ENCODE measurements around the gene DDX43.
"Not testable (repeated sequence)": the region's sequence is repeated elsewhere in the genome, so short reads cannot be mapped to it uniquely, and the experiment has no call there.

The DDX43 gene

GRCh38 chr6:73391675-73392074 is 3.0 kb upstream of the DDX43 start:
- TF ChIP-seq POLR2A (IDR thresholded peaks at IDR 0.05; ENCODE audit: extremely low read depth, insufficient read length) (no peak), CTCF (IDR thresholded peaks at IDR 0.05; ENCODE audit: low read depth, low read length) (no peak), MYC (IDR thresholded peaks at IDR 0.05; ENCODE audit: low read depth, low read length) (no peak)
- TF ChIP-seq, protein P1, sequence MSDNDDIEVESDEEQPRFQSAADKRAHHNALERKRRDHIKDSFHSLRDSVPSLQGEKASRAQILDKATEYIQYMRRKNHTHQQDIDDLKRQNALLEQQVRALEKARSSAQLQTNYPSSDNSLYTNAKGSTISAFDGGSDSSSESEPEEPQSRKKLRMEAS (IDR thresholded peaks at IDR 0.05; ENCODE audit: low read depth, low read length) = no peak
- H3K4me3 ChIP-seq (ENCODE audit: low read depth, low read length) = no peak overlapping the region

GRCh38 chr6:73392188-73392587 is 2.4 kb upstream of the DDX43 start:
- peak; percentile 17 for DNase-seq (ENCODE audit: low read depth)
- H3K4me3 ChIP-seq (ENCODE audit: low read depth, low read length) = not testable (repeated sequence)

More at GRCh38 chr6:73391675-73392074, 3.0 kb upstream of the DDX43 start:
- DNase-seq (ENCODE audit: low read depth) = no peak

- TF ChIP-seq POLR2A (IDR thresholded peaks at IDR 0.05; ENCODE audit: extremely low read depth, insufficient read length) = no peak
- no peak for TF ChIP-seq CTCF (IDR thresholded peaks at IDR 0.05; ENCODE audit: low read depth, low read length)
- no peak for TF ChIP-seq MYC (IDR thresholded peaks at IDR 0.05; ENCODE audit: low read depth, low read length)
- TF ChIP-seq, protein P1 (IDR thresholded peaks at IDR 0.05; ENCODE audit: low read depth, low read length) = no peak
- DNase-seq (ENCODE audit: low read depth) = no peak
- no peak overlapping the region for H3K4me3 ChIP-seq (ENCODE audit: low read depth, low read length)
These were observed 1.4 kb upstream of the DDX43 start for GRCh38 chr6:73393278-73393677.

DNA sequence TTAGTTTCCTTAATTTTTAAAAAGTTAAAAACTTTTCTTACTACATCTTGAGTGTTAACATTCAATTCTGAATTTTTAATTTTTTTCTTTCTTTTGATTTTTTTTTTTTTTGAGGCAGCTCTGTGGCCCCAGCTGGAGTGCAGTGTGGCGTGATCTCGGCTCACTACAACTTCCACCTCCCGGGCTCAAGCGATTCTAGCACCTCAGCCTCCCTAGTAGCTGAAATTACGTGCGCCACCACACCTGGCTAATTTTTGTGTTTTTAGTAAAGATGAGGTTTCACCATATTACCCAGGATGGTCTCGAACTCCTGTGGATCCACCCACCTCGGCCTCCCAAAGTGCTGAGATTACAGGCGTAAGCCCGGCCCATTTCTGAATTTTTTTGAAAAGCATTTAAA is 1.2 kb downstream of the DDX43 start:
- DNase-seq (ENCODE audit: low read depth) = no peak
- TF ChIP-seq, protein P1 (IDR thresholded peaks at IDR 0.05; ENCODE audit: low read depth, low read length) = no peak
- no peak overlapping the region for H3K4me3 ChIP-seq (ENCODE audit: low read depth, low read length)

DNA sequence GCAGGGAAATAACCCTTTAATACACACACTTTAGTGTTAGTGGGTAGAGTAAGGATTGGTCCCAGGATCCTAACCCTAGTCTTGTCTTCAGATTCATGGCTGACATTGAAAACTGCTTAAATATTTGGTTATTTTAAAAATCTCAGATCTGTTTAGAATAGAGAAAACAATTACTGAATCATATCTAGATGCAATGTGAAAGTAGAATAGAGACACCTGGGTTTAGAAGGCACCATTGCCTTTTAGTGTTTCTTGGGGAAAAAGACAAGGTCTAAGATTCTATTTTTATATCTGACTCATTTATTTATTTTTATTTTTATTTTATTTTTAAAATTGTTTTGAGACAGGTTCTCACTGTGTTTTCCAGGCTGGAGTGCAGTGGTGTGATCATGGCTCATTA is 6.0 kb downstream of the DDX43 start:
- H3K4me3 ChIP-seq (ENCODE audit: low read depth, low read length) = no peak overlapping the region
- TF ChIP-seq POLR2A (IDR thresholded peaks at IDR 0.05; ENCODE audit: extremely low read depth, insufficient read length) (no peak), CTCF (IDR thresholded peaks at IDR 0.05; ENCODE audit: low read depth, low read length) (no peak), MYC (IDR thresholded peaks at IDR 0.05; ENCODE audit: low read depth, low read length) (no peak)
- TF ChIP-seq, protein P1 (IDR thresholded peaks at IDR 0.05; ENCODE audit: low read depth, low read length) = no peak
- no peak for DNase-seq (ENCODE audit: low read depth)

DNA sequence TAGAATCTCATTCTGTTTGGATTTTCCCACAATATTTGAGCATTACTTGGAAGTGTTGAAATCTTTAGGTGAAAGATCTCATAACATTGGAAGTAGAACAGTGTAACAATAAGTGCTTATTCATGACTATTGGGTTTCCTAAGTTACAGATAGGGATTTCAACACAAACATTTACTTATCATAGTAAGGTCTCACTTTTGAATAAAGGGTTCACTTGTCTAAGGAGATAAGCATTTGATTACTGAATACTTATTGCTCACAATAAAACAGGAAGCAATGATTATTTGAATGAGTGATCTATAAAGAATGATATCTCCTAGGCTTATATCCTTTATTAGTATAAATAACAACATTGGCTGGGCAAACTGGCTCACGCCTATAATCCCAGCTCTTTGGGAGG is 14.8 kb downstream of the DDX43 start:
- H3K4me3 ChIP-seq (ENCODE audit: low read depth, low read length) = no peak overlapping the region
- TF ChIP-seq, protein P1 (IDR thresholded peaks at IDR 0.05; ENCODE audit: low read depth, low read length) = no peak
- TF ChIP-seq MYC (IDR thresholded peaks at IDR 0.05; ENCODE audit: low read depth, low read length) = no peak
- no peak for TF ChIP-seq POLR2A (IDR thresholded peaks at IDR 0.05; ENCODE audit: extremely low read depth, insufficient read length)
- no peak for TF ChIP-seq CTCF (IDR thresholded peaks at IDR 0.05; ENCODE audit: low read depth, low read length)
- no peak for DNase-seq (ENCODE audit: low read depth)

- no peak overlapping the region for H3K4me3 ChIP-seq (ENCODE audit: low read depth, low read length)
- TF ChIP-seq CTCF (IDR thresholded peaks at IDR 0.05; ENCODE audit: low read depth, low read length) (no peak), POLR2A (IDR thresholded peaks at IDR 0.05; ENCODE audit: extremely low read depth, insufficient read length) (no peak), MYC (IDR thresholded peaks at IDR 0.05; ENCODE audit: low read depth, low read length) (no peak)
- TF ChIP-seq, protein P1 (IDR thresholded peaks at IDR 0.05; ENCODE audit: low read depth, low read length) = no peak
- DNase-seq (ENCODE audit: low read depth) = no peak
These were observed 18.5 kb downstream of the DDX43 start for GRCh38 chr6:73413102-73413501.

All from NB4 (cell line).